OCI-LY1 (cell line): ENCODE results near the gene ABHD17B.

Source experiments
- H2AFZ ChIP-seq: fragments of 200-600 bp; sonication (generic), shearing (Covaris generic); 2 replicates; pipeline ENCODE4 v1.6.0; 2014; ENCODE audit warnings: antibody characterized with exemption, mild to moderate bottlenecking, low read length
- H3F3A ChIP-seq: fragments of 200-600 bp; sonication (generic), shearing (Covaris generic); 2 replicates; pipeline ENCODE4 v1.6.0; 2014; ENCODE audit warnings: mild to moderate bottlenecking, antibody characterized with exemption, low read length, moderate library complexity; ENCODE audit not compliant: insufficient read depth
- H3K27ac ChIP-seq: fragments of 200-600 bp; sonication (generic); 2 replicates; pipeline ENCODE4 v1.5.1; 2014; ENCODE audit warnings: low read length, mixed run types, mild to moderate bottlenecking, low read depth; ENCODE audit not compliant: poor library complexity, severe bottlenecking
- H3K27me3 ChIP-seq: fragments of 200-600 bp; sonication (generic); 2 replicates; pipeline ENCODE4 v1.6.0; 2014; ENCODE audit warnings: antibody characterized with exemption, mild to moderate bottlenecking, low read length, moderate library complexity; ENCODE audit not compliant: insufficient read depth
- H3K36me3 ChIP-seq: fragments of 200-600 bp; sonication (generic); 2 replicates; pipeline ENCODE4 v1.6.1; 2014; ENCODE audit warnings: mild to moderate bottlenecking, antibody characterized with exemption, low read length, moderate library complexity, mixed read lengths; ENCODE audit not compliant: insufficient read depth
- H3K4me1 ChIP-seq: fragments of 200-600 bp; sonication (generic); 2 replicates; pipeline ENCODE4 v1.5.1; 2014; ENCODE audit warnings: mild to moderate bottlenecking, low read length, moderate library complexity; ENCODE audit not compliant: insufficient read depth, severe bottlenecking
- H3K4me2 ChIP-seq: fragments of 200-600 bp; sonication (generic), shearing (Covaris generic); 2 replicates; pipeline ENCODE4 v1.6.1; 2014; ENCODE audit warnings: low read length
- H3K4me3 ChIP-seq: fragments of 200-600 bp; sonication (generic); 2 replicates; pipeline ENCODE4 v1.5.1; 2014; ENCODE audit warnings: low read length, low read depth, mild to moderate bottlenecking, mixed read lengths; ENCODE audit not compliant: poor library complexity, severe bottlenecking
- H3K79me2 ChIP-seq: fragments of 200-600 bp; shearing (Covaris generic); 2 replicates; pipeline ENCODE4 v1.6.1; 2016; ENCODE audit warnings: mixed run types, low read length, mixed read lengths; ENCODE audit not compliant: insufficient read depth
- H3K9ac ChIP-seq: fragments of 200-600 bp; sonication (generic), shearing (Covaris generic); 2 replicates; pipeline ENCODE4 v1.6.1; 2014; ENCODE audit warnings: mild to moderate bottlenecking, low read length, mixed read lengths
- H3K9me2 ChIP-seq: fragments of 200-600 bp; sonication (generic), shearing (Covaris generic); 2 replicates; pipeline ENCODE4 v1.6.1; 2014; ENCODE audit warnings: low read depth, mild to moderate bottlenecking, low read length, mixed read lengths
- H3K9me3 ChIP-seq: fragments of 200-600 bp; shearing (Covaris generic); 2 replicates; pipeline ENCODE4 v1.6.1; 2014; ENCODE audit warnings: low read length, mixed read lengths
- H4K20me1 ChIP-seq: fragments of 200-600 bp; sonication (generic), shearing (Covaris generic); 2 replicates; pipeline ENCODE4 v1.6.0; 2016; ENCODE audit warnings: mild to moderate bottlenecking, low read length; ENCODE audit not compliant: insufficient read depth
- EZH2 ChIP-seq: fragments of 200-600 bp; sonication (generic), shearing (Covaris generic); IDR thresholded peaks from 2 replicates; pipeline ENCODE4 v1.8.0; 2017; ENCODE audit warnings: borderline replicate concordance, mixed run types, mild to moderate bottlenecking, antibody characterized with exemption, low read length, moderate library complexity, mixed read lengths
- TF ChIP-seq, protein P1 (sequence below): fragments of 200-600 bp; sonication (generic), shearing (Covaris generic); IDR thresholded peaks from 2 replicates; pipeline ENCODE4 v1.5.1; 2017; ENCODE audit warnings: mild to moderate bottlenecking, antibody characterized with exemption, low read length, moderate library complexity, mixed read lengths

The ABHD17B gene

DNA sequence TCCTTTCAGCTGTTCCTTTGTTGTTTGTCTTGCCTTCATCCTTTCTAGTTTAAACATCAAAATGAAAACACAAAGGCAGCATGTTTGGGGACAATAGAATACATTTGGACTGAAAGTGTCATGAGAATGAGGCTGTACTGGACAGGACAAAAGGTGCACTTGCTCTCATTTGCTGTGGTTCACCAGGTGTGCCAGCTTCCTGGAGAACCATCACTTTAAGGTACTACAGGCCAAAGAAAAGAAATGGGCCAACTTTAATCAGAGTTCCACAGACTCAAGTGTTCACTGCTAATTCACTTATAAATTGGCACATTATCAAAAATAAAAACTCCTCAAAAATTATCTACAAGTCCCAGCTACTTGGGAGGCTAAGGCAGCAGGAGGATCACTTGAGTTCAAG is 53.8 kb downstream of the ABHD17B start:
- H3K79me2 ChIP-seq: no peaks in the 10 kb centered on the region
- H3K4me3 ChIP-seq: no peak overlapping the region
- no peak overlapping the region for H3K4me2 ChIP-seq
- H2AFZ ChIP-seq: no peak overlapping the region
- no peaks in the 10 kb centered on the region for H4K20me1 ChIP-seq
- H3K9me2 ChIP-seq: no peaks in the 10 kb centered on the region
- no peaks in the 10 kb centered on the region for H3K27me3 ChIP-seq
- H3K4me1 ChIP-seq: no peaks in the 10 kb centered on the region
- no peaks in the 10 kb centered on the region for H3K36me3 ChIP-seq
- no peak overlapping the region for H3K9ac ChIP-seq
- TF ChIP-seq, protein P1, sequence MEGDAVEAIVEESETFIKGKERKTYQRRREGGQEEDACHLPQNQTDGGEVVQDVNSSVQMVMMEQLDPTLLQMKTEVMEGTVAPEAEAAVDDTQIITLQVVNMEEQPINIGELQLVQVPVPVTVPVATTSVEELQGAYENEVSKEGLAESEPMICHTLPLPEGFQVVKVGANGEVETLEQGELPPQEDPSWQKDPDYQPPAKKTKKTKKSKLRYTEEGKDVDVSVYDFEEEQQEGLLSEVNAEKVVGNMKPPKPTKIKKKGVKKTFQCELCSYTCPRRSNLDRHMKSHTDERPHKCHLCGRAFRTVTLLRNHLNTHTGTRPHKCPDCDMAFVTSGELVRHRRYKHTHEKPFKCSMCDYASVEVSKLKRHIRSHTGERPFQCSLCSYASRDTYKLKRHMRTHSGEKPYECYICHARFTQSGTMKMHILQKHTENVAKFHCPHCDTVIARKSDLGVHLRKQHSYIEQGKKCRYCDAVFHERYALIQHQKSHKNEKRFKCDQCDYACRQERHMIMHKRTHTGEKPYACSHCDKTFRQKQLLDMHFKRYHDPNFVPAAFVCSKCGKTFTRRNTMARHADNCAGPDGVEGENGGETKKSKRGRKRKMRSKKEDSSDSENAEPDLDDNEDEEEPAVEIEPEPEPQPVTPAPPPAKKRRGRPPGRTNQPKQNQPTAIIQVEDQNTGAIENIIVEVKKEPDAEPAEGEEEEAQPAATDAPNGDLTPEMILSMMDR: no peak
- no peak for TF ChIP-seq EZH2
- peaks cover 15% of the 10 kb centered on the region; the same call in 1 of the 2 replicates for H3K9me3 ChIP-seq
- H3K27ac ChIP-seq: no peak overlapping the region
- no peaks in the 10 kb centered on the region for H3F3A ChIP-seq

GRCh38 chr9:71854811-71855210 is 56.2 kb downstream of the ABHD17B start:
- Histone ChIP-seq H3K4me2 (no peak overlapping the region), H3K79me2 (no peaks in the 10 kb centered on the region), H3F3A (no peaks in the 10 kb centered on the region), H3K4me3 (no peak overlapping the region), H3K4me1 (no peaks in the 10 kb centered on the region), H4K20me1 (no peaks in the 10 kb centered on the region), H3K9me2 (no peaks in the 10 kb centered on the region), H3K27me3 (no peaks in the 10 kb centered on the region), H3K9ac (no peak overlapping the region), H3K9me3 (peaks cover 3% of the 10 kb centered on the region; the same call in 1 of the 2 replicates), H2AFZ (no peak overlapping the region), H3K36me3 (no peaks in the 10 kb centered on the region), H3K27ac (no peak overlapping the region)
- TF ChIP-seq EZH2: no peak
- TF ChIP-seq, protein P1: no peak

DNA sequence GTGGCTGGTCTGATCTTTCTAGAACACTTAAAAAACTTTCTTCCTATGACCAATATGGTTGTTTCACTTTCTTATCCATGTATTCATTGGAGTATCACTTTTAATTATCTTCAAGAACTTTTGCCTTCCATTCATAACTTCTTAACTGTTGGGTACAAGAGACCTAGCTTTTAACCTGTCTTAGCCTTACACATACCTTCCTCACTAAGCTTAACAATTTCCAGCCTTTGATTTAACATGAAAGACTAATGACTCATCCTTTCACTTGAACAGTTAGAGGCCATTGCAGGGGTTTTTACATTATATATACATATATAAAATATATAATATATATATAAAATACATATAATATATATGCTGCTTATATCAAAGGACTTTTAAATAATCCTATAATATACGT is 57.9 kb downstream of the ABHD17B start:
- H3K4me3 ChIP-seq: no peak overlapping the region
- H3K9me2 ChIP-seq: no peaks in the 10 kb centered on the region
- no peaks in the 10 kb centered on the region for H3K36me3 ChIP-seq
- no peaks in the 10 kb centered on the region for H4K20me1 ChIP-seq
- H3K9ac ChIP-seq: no peak overlapping the region
- H3K79me2 ChIP-seq: no peaks in the 10 kb centered on the region
- TF ChIP-seq, protein P1: no peak
- no peak for TF ChIP-seq EZH2
- H3K27ac ChIP-seq: no peak overlapping the region
- H3K9me3 ChIP-seq: no peaks in the 10 kb centered on the region
- no peak overlapping the region for H2AFZ ChIP-seq
- H3K4me1 ChIP-seq: no peaks in the 10 kb centered on the region
- no peaks in the 10 kb centered on the region for H3F3A ChIP-seq
- no peak overlapping the region for H3K4me2 ChIP-seq
- no peaks in the 10 kb centered on the region for H3K27me3 ChIP-seq
